ENCODE results near the gene LZTFL1. TPM values are rescaled to one million over a fixed set of nuclear protein-coding genes. Genes with fewer than 3 reads are reported as not detected.

Gene LZTFL1
- total and polyA plus RNA-seq, 2 donors (not counting 3 experiments of a cell fraction or from before 2014, with no cell fraction given): 18.2 to 26.1 TPM

GRCh38 chr3:45868213-45868612 is 26.3 kb upstream of the LZTFL1 start:
- CTCF ChIA-PET: interaction anchor here (0.8 kb wide), 1 partner anchor 10 kb away, joined by 4 read pairs; no protein-coding TSS in a partner anchor
- Histone ChIP-seq H2AFZ (ENCODE audit: low read depth, low read length) (no peak overlapping the region), H3K27me3 (ENCODE audit: control insufficient read depth in 2 of 2, insufficient read depth in 2 of 2, low read length in 2 of 2) (peaks cover 9 to 20% of the 10 kb centered on the region in 2 experiments), H3K4me2 (ENCODE audit: insufficient read depth, low read length) (no peak overlapping the region), H3K9ac (replicated peaks; ENCODE audit: extremely low read depth, insufficient read depth, low read length) (no peak overlapping the region), H3K9me1 (replicated peaks; ENCODE audit: control insufficient read depth, extremely low read depth, insufficient read depth, low read length) (no peaks in the 10 kb centered on the region), H3K4me3 (replicated peaks in 1 of 3; ENCODE audit: insufficient read depth in 1 of 3, low read depth in 1 of 3, low read length in 3 of 3) (no peak overlapping the region), H4K20me1 (replicated peaks; ENCODE audit: control insufficient read depth, extremely low read depth, insufficient read depth, low read length) (no peaks in the 10 kb centered on the region), H3K9me3 (replicated peaks; ENCODE audit: control insufficient read depth, insufficient read depth, low read length) (no peaks in the 10 kb centered on the region), H3K36me3 (ENCODE audit: control insufficient read depth in 2 of 2, extremely low read depth in 1 of 2, insufficient read depth in 2 of 2, low read length in 2 of 2) (no peaks in the 10 kb centered on the region), H3K79me2 (ENCODE audit: control insufficient read depth, insufficient read depth, low read length) (no peaks in the 10 kb centered on the region), H3K4me1 (ENCODE audit: control insufficient read depth, extremely low read depth, insufficient read depth, low read length) (no peaks in the 10 kb centered on the region), H3K27ac (ENCODE audit: insufficient read depth, low read depth, low read length) (no peak overlapping the region)
- FAIRE-seq (no peak), DNase-seq (ENCODE audit: low read depth, low spot score) (no peak)
- no TSS peak for BruUV-seq (replicated peaks)
- intact Hi-C loops (cut with micrococcal nuclease): no loop called here
- dilution Hi-C loops (cut with MboI; ENCODE audit: extremely low pct_ligation_motif_present, low sequenced_read_pairs): no loop called here
- POLR2A ChIA-PET: no interaction called here
- TF ChIP-seq FOS (IDR thresholded peaks at IDR 0.05; ENCODE audit: borderline replicate concordance, insufficient read depth, low read length): no peak
- TF ChIP-seq POLR2A (IDR thresholded peaks at IDR 0.05; ENCODE audit: low read depth, low read length): no peak
- no peak for TF ChIP-seq POLR2AphosphoS5 (IDR thresholded peaks at IDR 0.05; ENCODE audit: insufficient read depth, low read depth, low read length)
- no peak for TF ChIP-seq MAX (IDR thresholded peaks at IDR 0.05; ENCODE audit: insufficient read depth, insufficient read length)
- TF ChIP-seq JUN (IDR thresholded peaks at IDR 0.05; ENCODE audit: borderline replicate concordance, insufficient read depth, insufficient read length, low read depth): no peak
- no peak for TF ChIP-seq EZH2 (IDR thresholded peaks at IDR 0.05; ENCODE audit: borderline replicate concordance, low read depth, low read length, severe bottlenecking)
- TF ChIP-seq MYC (IDR thresholded peaks at IDR 0.05; ENCODE audit: low read depth, low read length): no peak
- TF ChIP-seq, protein P1, sequence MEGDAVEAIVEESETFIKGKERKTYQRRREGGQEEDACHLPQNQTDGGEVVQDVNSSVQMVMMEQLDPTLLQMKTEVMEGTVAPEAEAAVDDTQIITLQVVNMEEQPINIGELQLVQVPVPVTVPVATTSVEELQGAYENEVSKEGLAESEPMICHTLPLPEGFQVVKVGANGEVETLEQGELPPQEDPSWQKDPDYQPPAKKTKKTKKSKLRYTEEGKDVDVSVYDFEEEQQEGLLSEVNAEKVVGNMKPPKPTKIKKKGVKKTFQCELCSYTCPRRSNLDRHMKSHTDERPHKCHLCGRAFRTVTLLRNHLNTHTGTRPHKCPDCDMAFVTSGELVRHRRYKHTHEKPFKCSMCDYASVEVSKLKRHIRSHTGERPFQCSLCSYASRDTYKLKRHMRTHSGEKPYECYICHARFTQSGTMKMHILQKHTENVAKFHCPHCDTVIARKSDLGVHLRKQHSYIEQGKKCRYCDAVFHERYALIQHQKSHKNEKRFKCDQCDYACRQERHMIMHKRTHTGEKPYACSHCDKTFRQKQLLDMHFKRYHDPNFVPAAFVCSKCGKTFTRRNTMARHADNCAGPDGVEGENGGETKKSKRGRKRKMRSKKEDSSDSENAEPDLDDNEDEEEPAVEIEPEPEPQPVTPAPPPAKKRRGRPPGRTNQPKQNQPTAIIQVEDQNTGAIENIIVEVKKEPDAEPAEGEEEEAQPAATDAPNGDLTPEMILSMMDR (IDR thresholded peaks at IDR 0.05; ENCODE audit: extremely low read depth in 1 of 2, insufficient read depth in 1 of 2, low read depth in 1 of 2, low read length in 2 of 2): no peak
- no peak for TF ChIP-seq GATA2 (IDR thresholded peaks at IDR 0.05; ENCODE audit: insufficient read depth, insufficient read length, low read depth, low read length)
